GM21723 (cell line): ENCODE data around the gene DMD.
"Not testable (repeated sequence)": the region's sequence is repeated elsewhere in the genome, so short reads cannot be mapped to it uniquely, and the experiment has no call there.

Source experiments
- ATAC-seq: cut with Tn5 transposase; IDR thresholded peaks from one replicate; pipeline ENCODE4 v1.9.1; 2021; ENCODE audit warnings: mild to moderate bottlenecking, moderate library complexity; ENCODE audit not compliant: unreplicated experiment

DMD gene

GRCh38 chrX:31649201-31649600 lies 1562.1 kb downstream of the DMD start:
- no peak for ATAC-seq

- ATAC-seq = no peak
Observed at GRCh38 chrX:31633349-31633748, 1578.0 kb downstream of the DMD start.

- ATAC-seq = no peak
Observed at GRCh38 chrX:31629195-31629594, 1582.2 kb downstream of the DMD start.

- no peak for ATAC-seq
Observed at GRCh38 chrX:31609130-31609529, 1602.2 kb downstream of the DMD start.

GRCh38 chrX:31608638-31609037 lies 1602.7 kb downstream of the DMD start:
- ATAC-seq = no peak

GRCh38 chrX:31606771-31607170 lies 1604.6 kb downstream of the DMD start:
- ATAC-seq = no peak

GRCh38 chrX:31604629-31605221 lies 1606.6 kb downstream of the DMD start:
- peak; percentile 85 for ATAC-seq

GRCh38 chrX:31603411-31604120 lies 1607.8 kb downstream of the DMD start:
- ATAC-seq = no peak

GRCh38 chrX:31600823-31601222 lies 1610.5 kb downstream of the DMD start:
- ATAC-seq = no peak

- no peak for ATAC-seq
Observed at GRCh38 chrX:31593353-31593752, 1618.0 kb downstream of the DMD start.

- ATAC-seq = no peak
Observed at GRCh38 chrX:31591355-31591754, 1620.0 kb downstream of the DMD start.

GRCh38 chrX:31590581-31591114 lies 1620.7 kb downstream of the DMD start:
- no peak for ATAC-seq

GRCh38 chrX:31589503-31589902 lies 1621.8 kb downstream of the DMD start:
- ATAC-seq = no peak

- no peak for ATAC-seq
Observed at GRCh38 chrX:31588355-31588754, 1623.0 kb downstream of the DMD start.

GRCh38 chrX:31583892-31584291 lies 1627.5 kb downstream of the DMD start:
- ATAC-seq = not testable (repeated sequence)

GRCh38 chrX:31580726-31581125 lies 1630.6 kb downstream of the DMD start:
- no peak for ATAC-seq

- ATAC-seq = no peak
Observed at GRCh38 chrX:31580227-31580626, 1631.1 kb downstream of the DMD start.

- no peak for ATAC-seq
Observed at GRCh38 chrX:31572360-31572759, 1639.0 kb downstream of the DMD start.

GRCh38 chrX:31570658-31571057 lies 1640.7 kb downstream of the DMD start:
- no peak for ATAC-seq

- ATAC-seq = no peak
Observed at GRCh38 chrX:31563792-31564191, 1647.6 kb downstream of the DMD start.

- ATAC-seq = no peak
Observed at GRCh38 chrX:31555506-31555905, 1655.8 kb downstream of the DMD start.

GRCh38 chrX:31551913-31552312 lies 1659.4 kb downstream of the DMD start:
- no peak for ATAC-seq
